Right lobe of liver (tissue), 4 donors: ENCODE results near the gene PSMC4.
"Not testable (repeated sequence)": the region's sequence is repeated elsewhere in the genome, so short reads cannot be mapped to it uniquely, and the experiment has no call there.

ENCODE experiments used
- CTCF ChIP-seq, 4 donors: fragments of 200-600 bp in 3 of 4; fragments of 450-650 bp in 1 of 4; IDR thresholded peaks; one replicate each; pipeline versions ENCODE4 v1.5.1 to v1.8.0; 2016 to 2022; ENCODE audit warnings: antibody characterized with exemption in 4 of 4, mild to moderate bottlenecking in 2 of 4
- POLR2A ChIP-seq: fragments of 450-650 bp; IDR thresholded peaks from one replicate; pipeline ENCODE4 v1.6.1; 2017; ENCODE audit warnings: antibody characterized with exemption, mild to moderate bottlenecking
- donor health status: DM: no; HTN: no; CAD: no.
- donor health status: DM: no; HTN: no; CAD: no.
- donor health status: DM: no; HTN: yes; CAD: no.

- TF ChIP-seq CTCF (IDR thresholded peaks at IDR 0.05); POLR2A: not testable (repeated sequence)
Observed at GRCh38 chr19:39959407-39959806, 11.6 kb upstream of the PSMC4 start.
